Measurements from ENCODE around the gene PRKCH.
"Not testable (repeated sequence)": the region's sequence is repeated elsewhere in the genome, so short reads cannot be mapped to it uniquely, and the experiment has no call there.

PRKCH gene

GRCh38 chr14:61308701-61309100, 12.7 kb upstream of the PRKCH start:
- DNase-seq (ENCODE audit: low read depth) = not testable (repeated sequence)

- DNase-seq (ENCODE audit: low read depth) = no peak
These were observed 6.1 kb upstream of the PRKCH start for GRCh38 chr14:61315313-61315712.

GRCh38 chr14:61319086-61319485, 2.3 kb upstream of the PRKCH start:
- no peak for DNase-seq (ENCODE audit: low read depth)

- no peak for DNase-seq (ENCODE audit: low read depth)
These were observed 1.7 kb upstream of the PRKCH start for GRCh38 chr14:61319706-61320105.

- DNase-seq (ENCODE audit: low read depth) = not testable (repeated sequence)
These were observed 1.2 kb upstream of the PRKCH start for GRCh38 chr14:61320170-61320569.

- no peak for DNase-seq (ENCODE audit: low read depth)
These were observed 484 bp upstream of the PRKCH start for GRCh38 chr14:61320806-61321384.

GRCh38 chr14:61322011-61322798, 826 bp downstream of the PRKCH start:
- no peak for DNase-seq (ENCODE audit: low read depth)

GRCh38 chr14:61322799-61323290, 1.5 kb downstream of the PRKCH start:
- no peak for DNase-seq (ENCODE audit: low read depth)

GRCh38 chr14:61323970-61324369, 2.6 kb downstream of the PRKCH start:
- DNase-seq (ENCODE audit: low read depth) = no peak

GRCh38 chr14:61325166-61325565, 3.8 kb downstream of the PRKCH start:
- no peak for DNase-seq (ENCODE audit: low read depth)

- no peak for DNase-seq (ENCODE audit: low read depth)
These were observed 4.8 kb downstream of the PRKCH start for GRCh38 chr14:61326146-61326545.

- DNase-seq (ENCODE audit: low read depth) = no peak
These were observed 5.5 kb downstream of the PRKCH start for GRCh38 chr14:61326847-61327246.

- DNase-seq (ENCODE audit: low read depth) = no peak
These were observed 7.4 kb downstream of the PRKCH start for GRCh38 chr14:61328626-61329262.

- DNase-seq (ENCODE audit: low read depth) = no peak
These were observed 8.2 kb downstream of the PRKCH start for GRCh38 chr14:61329478-61330051.

- no peak for DNase-seq (ENCODE audit: low read depth)
These were observed 9.1 kb downstream of the PRKCH start for GRCh38 chr14:61330511-61330910.

- no peak for DNase-seq (ENCODE audit: low read depth)
These were observed 10.7 kb downstream of the PRKCH start for GRCh38 chr14:61331992-61332657.

- DNase-seq (ENCODE audit: low read depth) = no peak
These were observed 11.3 kb downstream of the PRKCH start for GRCh38 chr14:61332658-61333029.

- DNase-seq (ENCODE audit: low read depth) = no peak
These were observed 11.7 kb downstream of the PRKCH start for GRCh38 chr14:61333087-61333486.

- no peak for DNase-seq (ENCODE audit: low read depth)
These were observed 12.9 kb downstream of the PRKCH start for GRCh38 chr14:61334197-61334701.

- DNase-seq (ENCODE audit: low read depth) = no peak
These were observed 13.7 kb downstream of the PRKCH start for GRCh38 chr14:61335049-61335448.

- no peak for DNase-seq (ENCODE audit: low read depth)
These were observed 14.4 kb downstream of the PRKCH start for GRCh38 chr14:61335671-61336275.

GRCh38 chr14:61337893-61338292, 16.5 kb downstream of the PRKCH start:
- DNase-seq (ENCODE audit: low read depth) = no peak

Data from GM04503 (cell line).